Skeletal muscle tissue (tissue), 4 donors: ENCODE measurements around the gene FAM163A. TPM values are rescaled to one million over a fixed set of nuclear protein-coding genes. Genes with fewer than 3 reads are reported as not detected.
A peak's percentile ranks its signal among the peaks of the same experiment; 100 is the strongest.

Source experiments
- H3K27ac ChIP-seq: one replicate; pipeline ENCODE4 v1.7.0; 2013; ENCODE audit warnings: mild to moderate bottlenecking, low read depth, low read length, inconsistent platforms
- H3K27me3 ChIP-seq, 3 donors: one replicate each; pipeline ENCODE4 v1.7.0; 2013; ENCODE audit warnings: low read length in 3 of 3; ENCODE audit not compliant: control insufficient read depth in 3 of 3, insufficient read depth in 3 of 3
- H3K36me3 ChIP-seq, 3 donors: one replicate each; pipeline ENCODE4 v1.7.0; 2013; ENCODE audit warnings: low read length in 3 of 3; ENCODE audit not compliant: control insufficient read depth in 3 of 3, insufficient read depth in 3 of 3
- H3K4me1 ChIP-seq, 3 donors: one replicate each; pipeline ENCODE4 v1.7.0; 2013; ENCODE audit warnings: low read length in 3 of 3, mild to moderate bottlenecking in 3 of 3; ENCODE audit not compliant: control insufficient read depth in 3 of 3, insufficient read depth in 3 of 3
- H3K4me3 ChIP-seq, 3 donors: one replicate each; pipeline ENCODE4 v1.7.0; 2013; ENCODE audit warnings: low read length in 3 of 3
- H3K9ac ChIP-seq, 3 donors: one replicate each; pipeline ENCODE4 v1.7.0; 2013; ENCODE audit warnings: low read length in 3 of 3, mild to moderate bottlenecking in 3 of 3, moderate library complexity in 2 of 3, low read depth in 1 of 3
- H3K9me3 ChIP-seq, 3 donors: one replicate each; pipeline ENCODE4 v1.7.0; 2013; ENCODE audit warnings: low read length in 3 of 3; ENCODE audit not compliant: control insufficient read depth in 3 of 3
- total RNA-seq: library from RNA; depleted of rRNA; stranded (reverse); fragments of >200 nt; gene quantifications from one replicate; pipeline ENCODE4 v1.2.3, GENCODE V29; 2014
- donor health status: Osteomylitis.

FAM163A gene
- total RNA-seq, 1 donor from 2014 or later, result under 0.01 TPM

GRCh38 chr1:179770887-179771502, 27.9 kb downstream of the FAM163A start:
- Histone ChIP-seq H3K36me3 (no peaks in the 10 kb centered on the region), H3K9ac (no peak overlapping the region), H3K4me3 (no peak overlapping the region), H3K27me3 (peaks cover 0 to 2% (median 0%) of the 10 kb centered on the region in 3 donors), H3K4me1 (no peaks in the 10 kb centered on the region), H3K27ac (no peak overlapping the region), H3K9me3 (peaks cover 0 to 2% (median 0%) of the 10 kb centered on the region in 3 donors)

- Histone ChIP-seq H3K4me1 (no peaks in the 10 kb centered on the region), H3K27ac (no peak overlapping the region), H3K27me3 (peaks cover 0 to 2% (median 0%) of the 10 kb centered on the region in 3 donors), H3K36me3 (no peaks in the 10 kb centered on the region), H3K4me3 (no peak overlapping the region), H3K9me3 (no peaks in the 10 kb centered on the region), H3K9ac (no peak overlapping the region)
Measured at GRCh38 chr1:179773264-179773663, 30.2 kb downstream of the FAM163A start.

DNA sequence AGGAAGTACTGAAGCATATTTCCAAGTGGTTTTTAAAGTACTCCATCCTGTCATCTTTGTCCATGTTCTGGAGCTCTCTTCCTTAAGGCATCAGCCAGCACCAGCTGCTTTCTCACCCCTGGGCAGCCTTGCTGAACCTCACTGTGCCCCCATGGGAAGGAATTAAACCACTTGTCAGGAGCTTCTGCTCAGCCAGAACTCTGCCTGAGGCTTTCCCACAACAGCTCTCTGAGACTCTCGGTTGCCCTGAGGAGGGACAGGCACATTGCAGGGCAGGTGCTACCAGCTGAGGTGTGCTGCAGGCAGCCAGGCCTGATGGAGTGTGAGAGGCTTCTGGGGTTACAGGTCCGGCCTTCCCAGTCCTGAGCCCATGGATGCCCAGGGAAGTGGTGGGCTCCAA, 30.9 kb downstream of the FAM163A start:
- H3K36me3 ChIP-seq, result no peaks in the 10 kb centered on the region
- H3K9me3 ChIP-seq, result no peaks in the 10 kb centered on the region
- no peak overlapping the region for H3K4me3 ChIP-seq
- peaks cover 0 to 2% (median 0%) of the 10 kb centered on the region in 3 donors for H3K27me3 ChIP-seq
- no peak overlapping the region for H3K9ac ChIP-seq
- no peak overlapping the region for H3K27ac ChIP-seq
- no peaks in the 10 kb centered on the region for H3K4me1 ChIP-seq

DNA sequence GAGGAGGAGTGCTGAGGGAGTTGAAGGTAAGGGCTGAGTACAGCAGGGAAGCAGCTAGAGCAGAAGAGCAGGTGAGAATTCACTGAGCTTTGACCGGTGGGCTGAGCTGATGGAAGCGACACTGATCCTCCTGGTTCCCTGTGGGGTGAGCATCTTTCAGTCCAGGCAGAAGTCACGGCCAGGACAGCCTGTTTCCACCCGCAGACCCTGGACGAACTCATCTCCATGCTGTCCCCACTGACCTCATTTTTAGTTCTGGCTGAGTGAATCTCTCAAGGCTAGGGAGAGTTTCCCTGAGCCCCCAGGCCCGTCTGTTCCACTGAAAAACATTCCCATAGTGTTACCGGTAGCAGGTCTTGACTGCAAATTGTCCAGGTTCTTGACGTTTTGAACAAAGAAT, 31.5 kb downstream of the FAM163A start:
- Histone ChIP-seq H3K4me3 (peak overlapping the region in 1 of 3 donors; percentile 54), H3K4me1 (no peaks in the 10 kb centered on the region), H3K27ac (no peak overlapping the region), H3K9me3 (no peaks in the 10 kb centered on the region), H3K27me3 (peaks cover 0 to 2% (median 0%) of the 10 kb centered on the region in 3 donors), H3K9ac (no peak overlapping the region), H3K36me3 (no peaks in the 10 kb centered on the region)

DNA sequence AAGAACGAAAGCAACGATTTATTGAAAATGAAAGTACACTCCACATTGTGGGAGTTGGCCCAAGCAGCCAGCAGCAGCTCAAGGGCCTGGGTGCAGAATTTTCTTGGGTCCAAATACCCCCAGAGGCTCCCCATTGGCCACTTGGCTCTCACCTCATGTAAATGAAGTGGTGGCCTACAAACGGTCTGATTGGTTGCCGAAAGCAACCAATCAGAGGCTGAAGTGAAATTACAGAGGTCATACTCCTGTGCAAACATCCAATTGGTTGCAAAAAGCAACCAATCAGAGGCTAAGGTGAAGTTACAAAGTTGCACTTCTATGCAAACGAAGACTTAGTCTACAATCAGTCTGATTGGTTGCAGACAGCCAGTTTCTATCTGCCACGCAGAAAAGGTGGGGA, 31.9 kb downstream of the FAM163A start:
- Histone ChIP-seq H3K27me3 (peaks cover 0 to 2% (median 0%) of the 10 kb centered on the region in 3 donors), H3K4me3 (peak overlapping the region in 1 of 3 donors; percentile 54), H3K9ac (no peak overlapping the region), H3K4me1 (no peaks in the 10 kb centered on the region), H3K9me3 (no peaks in the 10 kb centered on the region), H3K27ac (no peak overlapping the region), H3K36me3 (no peaks in the 10 kb centered on the region)

DNA sequence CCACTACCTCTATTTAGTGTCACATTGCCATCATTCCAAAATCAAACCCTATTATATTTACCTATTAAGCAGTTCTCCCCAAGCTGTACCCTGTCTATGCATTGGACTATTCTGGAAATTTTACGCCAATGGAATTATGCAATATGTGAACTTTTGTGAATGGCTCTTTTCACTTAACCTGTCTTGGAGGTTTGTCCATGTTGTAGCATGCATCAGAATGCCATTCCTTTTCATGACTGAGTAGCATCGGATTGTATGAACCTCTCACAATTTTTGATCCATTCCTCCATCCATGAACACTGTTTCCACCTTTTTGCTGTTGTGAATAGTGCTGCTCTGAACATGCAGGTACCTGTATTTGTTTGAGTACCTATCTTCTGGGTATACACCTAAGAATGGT, 33.7 kb downstream of the FAM163A start:
- Histone ChIP-seq H3K4me3 (no peak overlapping the region), H3K36me3 (no peaks in the 10 kb centered on the region), H3K9me3 (no peaks in the 10 kb centered on the region), H3K4me1 (no peaks in the 10 kb centered on the region), H3K9ac (no peak overlapping the region), H3K27me3 (no peaks in the 10 kb centered on the region), H3K27ac (no peak overlapping the region)

- H3K36me3 ChIP-seq, result no peaks in the 10 kb centered on the region
- no peak overlapping the region for H3K9ac ChIP-seq
- no peaks in the 10 kb centered on the region for H3K4me1 ChIP-seq
- H3K27me3 ChIP-seq, result no peaks in the 10 kb centered on the region
- no peaks in the 10 kb centered on the region for H3K9me3 ChIP-seq
- no peak overlapping the region for H3K4me3 ChIP-seq
- H3K27ac ChIP-seq, result no peak overlapping the region
Measured at GRCh38 chr1:179777731-179778130, 34.6 kb downstream of the FAM163A start.

- peaks cover 0 to 4% (median 0%) of the 10 kb centered on the region in 3 donors for H3K27me3 ChIP-seq
- no peak overlapping the region for H3K9ac ChIP-seq
- H3K4me3 ChIP-seq, result no peak overlapping the region
- H3K36me3 ChIP-seq, result no peaks in the 10 kb centered on the region
- H3K27ac ChIP-seq, result no peak overlapping the region
- no peaks in the 10 kb centered on the region for H3K9me3 ChIP-seq
- no peaks in the 10 kb centered on the region for H3K4me1 ChIP-seq
Measured at GRCh38 chr1:179779645-179780272, 36.7 kb downstream of the FAM163A start.

DNA sequence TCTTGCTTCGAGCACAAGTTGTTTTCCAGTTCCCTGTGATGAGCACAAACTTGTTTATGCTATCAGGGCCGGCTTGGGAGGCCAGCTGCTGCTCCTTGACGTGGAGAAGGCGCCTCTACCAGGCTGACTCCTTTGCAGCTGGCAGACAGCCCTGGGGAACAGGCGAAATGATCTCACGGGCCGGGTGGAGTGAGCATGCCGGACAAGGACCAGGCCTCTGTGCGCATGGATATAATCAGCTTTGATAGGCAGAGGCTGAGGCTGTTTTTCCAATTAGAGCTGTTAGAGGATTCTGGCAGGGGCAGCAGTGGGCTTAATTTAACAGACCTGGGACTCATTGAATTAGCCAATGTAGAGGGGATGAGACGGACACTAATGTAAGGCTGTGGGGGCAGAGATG, 38.9 kb downstream of the FAM163A start:
- Histone ChIP-seq H3K4me1 (no peaks in the 10 kb centered on the region), H3K4me3 (no peak overlapping the region), H3K9me3 (no peaks in the 10 kb centered on the region), H3K36me3 (no peaks in the 10 kb centered on the region), H3K27ac (no peak overlapping the region), H3K27me3 (peaks cover 0 to 4% (median 0%) of the 10 kb centered on the region in 3 donors), H3K9ac (no peak overlapping the region)

DNA sequence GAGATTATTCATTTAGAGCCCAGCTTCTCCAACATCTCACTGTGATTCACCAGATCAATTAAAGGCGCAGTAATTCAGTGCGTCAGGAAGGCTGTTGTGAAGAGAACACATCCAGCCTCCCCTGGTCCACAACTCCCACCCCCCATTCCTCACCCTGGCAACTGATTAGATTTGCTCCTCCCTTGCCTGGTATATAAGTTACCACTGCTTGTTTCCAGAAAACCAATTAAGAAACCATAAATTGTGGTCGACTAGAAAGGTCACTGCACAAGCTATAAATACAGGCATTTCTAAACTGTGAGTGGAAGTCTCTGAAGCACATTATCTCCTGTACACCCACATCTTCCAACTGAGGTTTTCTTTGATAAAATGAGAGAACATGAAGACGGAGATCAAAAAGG, 41.9 kb downstream of the FAM163A start:
- H3K4me1 ChIP-seq, result no peaks in the 10 kb centered on the region
- no peaks in the 10 kb centered on the region for H3K9me3 ChIP-seq
- H3K27ac ChIP-seq, result no peak overlapping the region
- H3K36me3 ChIP-seq, result no peaks in the 10 kb centered on the region
- H3K27me3 ChIP-seq, result peaks cover 0 to 15% (median 0%) of the 10 kb centered on the region in 3 donors
- no peak overlapping the region for H3K4me3 ChIP-seq
- no peak overlapping the region for H3K9ac ChIP-seq
